Measurements from ENCODE around the gene KRTAP10-10.
"Not testable (repeated sequence)": the region's sequence is repeated elsewhere in the genome, so short reads cannot be mapped to it uniquely, and the experiment has no call there.

Gene KRTAP10-10

GRCh38 chr21:44603109-44603875, 33.9 kb upstream of the KRTAP10-10 start:
- DNase-seq, result no peak

DNA sequence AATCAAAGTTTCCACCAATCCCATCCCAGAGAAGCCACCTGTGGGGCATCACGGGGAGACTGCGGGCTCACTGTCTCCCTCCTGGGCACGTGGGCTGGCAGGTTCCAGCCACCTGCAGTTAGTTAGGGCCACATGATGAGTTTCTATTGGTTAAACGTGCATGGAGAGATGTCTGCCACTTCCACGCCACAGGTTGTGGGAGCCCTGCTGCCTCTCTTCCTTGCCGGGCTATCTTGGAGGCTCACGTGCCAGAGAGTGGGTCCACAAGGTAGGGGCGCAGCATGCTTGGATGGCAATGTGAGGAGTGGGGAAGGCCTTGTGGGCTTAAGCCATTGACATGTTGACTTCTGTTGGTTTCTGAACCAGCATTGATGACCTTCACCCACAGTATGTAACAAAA, 33.2 kb upstream of the KRTAP10-10 start:
- DNase-seq, result no peak

DNA sequence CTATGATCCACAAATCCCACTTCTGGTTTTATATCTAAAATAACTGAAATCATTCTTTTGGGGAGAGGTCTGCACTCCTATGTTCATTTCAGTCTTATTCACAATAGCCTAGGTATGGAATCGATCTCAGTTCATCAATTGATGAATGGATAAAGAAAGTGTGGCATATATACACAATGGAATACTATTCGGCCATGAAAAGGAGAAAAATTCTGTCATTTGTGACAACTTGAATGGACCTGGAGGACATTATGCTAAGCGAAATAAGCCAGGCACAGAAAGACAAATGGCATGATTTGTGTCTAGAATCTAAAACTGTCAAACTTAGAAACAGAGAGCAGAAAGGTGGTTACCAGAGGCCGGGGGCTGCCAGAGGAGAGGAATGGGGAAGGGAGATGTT, 30.7 kb upstream of the KRTAP10-10 start:
- no peak for DNase-seq

DNA sequence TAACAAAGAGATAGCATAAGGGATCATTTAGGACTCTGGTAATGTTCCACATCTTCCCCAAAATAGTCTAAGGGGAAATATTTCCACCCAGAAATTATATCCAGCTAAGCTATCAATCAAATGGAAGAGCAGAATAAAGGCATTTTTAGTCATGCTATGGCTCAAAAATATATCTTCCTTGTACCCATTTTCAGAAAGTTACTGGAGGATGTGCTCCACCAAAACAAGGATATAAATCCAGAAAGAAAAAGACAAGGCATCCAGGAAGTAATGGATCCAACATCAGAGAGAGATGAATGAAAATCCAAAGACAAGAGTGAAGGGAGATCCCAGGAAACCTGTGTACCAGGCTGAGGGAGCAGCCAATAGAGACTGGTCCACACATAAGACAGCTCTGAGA, 28.0 kb upstream of the KRTAP10-10 start:
- no peak for DNase-seq

DNA sequence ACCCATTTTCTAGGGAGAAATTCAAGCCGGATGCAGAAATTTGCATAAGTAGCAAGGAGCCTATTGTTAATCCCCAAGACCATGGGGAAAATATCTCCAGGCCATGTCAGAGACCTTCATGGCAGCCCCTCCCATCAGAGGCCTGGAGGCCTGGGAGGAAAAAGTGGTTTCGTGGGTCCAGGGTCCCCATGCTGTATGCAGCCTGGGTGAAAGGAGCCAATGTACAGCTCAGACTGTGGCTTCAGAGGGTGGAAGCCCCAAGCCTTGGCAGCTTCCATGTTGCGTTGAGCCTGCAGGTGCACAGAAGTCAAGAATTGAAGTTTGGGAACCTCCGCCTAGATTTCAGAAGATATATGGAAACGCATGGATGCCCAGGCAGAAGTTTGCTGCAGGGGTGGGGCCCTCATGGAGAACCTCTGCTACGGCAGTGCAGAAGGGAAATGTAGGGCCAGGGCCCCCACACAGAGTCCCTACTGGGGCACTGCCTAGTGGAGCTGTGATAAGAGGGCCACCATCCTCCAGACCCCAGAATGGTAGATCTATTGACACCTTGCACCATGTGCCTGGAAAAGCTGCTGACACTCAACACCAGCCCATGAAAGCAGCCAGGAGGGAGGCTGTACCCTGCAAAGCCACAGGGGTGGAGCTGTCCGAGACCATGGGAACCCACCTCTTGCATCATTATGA, 26.9 kb upstream of the KRTAP10-10 start:
- not testable (repeated sequence) for DNase-seq

- DNase-seq, result no peak
These were observed 25.6 kb upstream of the KRTAP10-10 start for GRCh38 chr21:44611551-44611950.

- no peak for DNase-seq
These were observed 25.1 kb upstream of the KRTAP10-10 start, which contains the start of gene KRTAP10-8 for GRCh38 chr21:44612029-44612486. KRTAP10-8 (plus strand) TSS chr21:44612079; CDS start chr21:44612101, 22 bp downstream.

- DNase-seq, result no peak
These were observed 24.4 kb upstream of the KRTAP10-10 start for GRCh38 chr21:44612669-44613229.

GRCh38 chr21:44613386-44614155, 23.6 kb upstream of the KRTAP10-10 start:
- no peak for DNase-seq

DNA sequence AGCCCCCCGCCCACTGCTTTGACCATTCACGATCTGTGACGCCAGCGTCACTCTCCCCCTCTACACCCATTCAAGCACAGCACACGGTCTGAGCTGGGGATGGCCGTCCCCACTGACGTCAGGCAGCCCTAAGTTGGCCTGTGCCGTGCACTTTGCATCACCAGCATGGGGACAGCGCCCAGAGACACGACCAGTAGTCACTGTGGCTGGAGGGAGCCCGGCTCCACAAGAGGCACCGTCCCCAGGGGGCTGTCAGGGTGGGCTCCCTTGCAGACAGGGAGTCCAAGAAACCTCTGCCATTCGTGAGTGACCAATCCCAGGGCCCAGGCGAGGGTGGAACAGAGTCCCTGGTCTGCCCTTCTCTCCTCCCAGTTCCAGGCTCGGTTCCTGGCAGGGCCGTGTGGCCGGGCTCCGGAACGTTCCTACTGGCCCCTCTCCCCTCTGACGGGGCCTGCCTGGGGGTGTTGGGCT, 23.0 kb upstream of the KRTAP10-10 start:
- no peak for DNase-seq

DNA sequence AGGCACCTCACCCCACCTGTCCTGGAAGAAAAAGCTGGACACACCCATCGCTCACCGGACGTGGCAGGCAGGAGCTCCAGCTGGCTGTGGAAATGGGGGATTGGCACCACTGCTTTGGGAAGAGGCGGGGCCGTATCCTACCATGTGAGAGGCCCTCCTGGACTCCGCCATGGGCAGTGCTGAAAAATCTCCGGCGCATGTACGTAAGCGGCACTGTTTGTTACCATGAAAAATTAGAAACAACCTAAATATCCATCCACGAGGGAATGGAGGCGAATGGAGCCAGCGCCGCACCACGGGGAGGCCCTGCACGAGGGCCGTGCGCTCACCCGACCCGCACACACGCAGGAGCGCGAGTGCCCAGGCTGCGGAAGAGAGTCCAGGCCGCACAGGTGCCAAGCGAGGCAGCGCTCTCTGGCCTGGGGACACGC, 22.2 kb upstream of the KRTAP10-10 start:
- DNase-seq, result no peak

DNA sequence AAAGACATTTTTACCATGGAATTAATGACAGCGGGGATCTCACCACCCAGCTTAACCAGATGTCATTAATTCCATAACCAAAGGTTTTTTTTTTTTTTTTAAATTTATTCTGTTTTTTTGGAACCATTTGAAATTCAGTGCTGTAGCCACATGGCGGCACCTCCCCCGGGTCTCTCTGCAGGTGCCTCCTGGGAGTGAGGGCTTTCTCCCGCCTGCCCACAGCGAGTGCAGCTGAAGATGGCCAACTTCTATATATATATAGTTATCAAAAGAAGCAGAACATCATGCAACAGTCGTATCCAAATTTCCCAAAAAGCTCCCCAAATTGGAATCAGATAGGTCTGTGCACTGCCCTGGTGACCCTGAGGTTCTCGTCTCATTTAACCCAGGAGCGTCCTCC, 21.7 kb upstream of the KRTAP10-10 start:
- no peak for DNase-seq

GRCh38 chr21:44615911-44616590, 21.1 kb upstream of the KRTAP10-10 start:
- peak; percentile 62 for DNase-seq

DNA sequence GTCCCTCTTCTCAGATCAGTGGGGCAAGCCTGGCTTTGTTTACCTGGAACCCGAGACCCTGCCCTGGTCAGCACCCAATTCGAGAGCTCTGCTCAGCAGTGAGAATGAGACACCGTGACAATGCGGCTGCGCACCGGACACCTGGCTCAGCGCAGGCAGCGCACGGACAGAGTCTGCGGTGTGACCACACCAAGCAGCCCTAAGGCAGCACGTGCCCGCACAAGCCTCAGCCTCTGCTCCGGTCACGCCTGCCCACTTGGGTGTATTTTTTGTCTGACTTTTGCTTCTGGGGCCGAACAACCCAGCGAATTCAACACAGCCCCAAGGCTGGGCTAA, 20.6 kb upstream of the KRTAP10-10 start:
- no peak for DNase-seq

DNA sequence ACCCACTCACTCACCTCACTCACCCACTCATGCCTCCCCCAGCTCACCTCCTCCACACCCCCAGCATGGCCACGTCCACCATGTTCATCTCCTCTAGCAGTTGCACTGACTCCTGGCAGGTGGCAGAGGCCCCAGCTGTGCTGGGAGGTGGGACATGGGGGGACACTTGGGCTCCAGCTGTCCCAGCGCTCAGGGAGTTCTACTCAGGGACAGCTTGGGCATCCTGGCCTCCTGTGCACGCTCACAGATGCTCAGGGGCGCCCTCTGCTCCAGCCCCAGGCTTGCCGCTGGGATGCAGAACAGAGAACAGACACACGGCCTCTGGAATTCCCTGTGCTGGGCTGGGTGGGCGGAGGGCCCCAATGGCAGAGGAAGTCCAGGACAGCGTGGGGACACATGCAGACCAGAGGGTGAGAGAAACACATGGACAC, 20.1 kb upstream of the KRTAP10-10 start:
- DNase-seq, result no peak

DNA sequence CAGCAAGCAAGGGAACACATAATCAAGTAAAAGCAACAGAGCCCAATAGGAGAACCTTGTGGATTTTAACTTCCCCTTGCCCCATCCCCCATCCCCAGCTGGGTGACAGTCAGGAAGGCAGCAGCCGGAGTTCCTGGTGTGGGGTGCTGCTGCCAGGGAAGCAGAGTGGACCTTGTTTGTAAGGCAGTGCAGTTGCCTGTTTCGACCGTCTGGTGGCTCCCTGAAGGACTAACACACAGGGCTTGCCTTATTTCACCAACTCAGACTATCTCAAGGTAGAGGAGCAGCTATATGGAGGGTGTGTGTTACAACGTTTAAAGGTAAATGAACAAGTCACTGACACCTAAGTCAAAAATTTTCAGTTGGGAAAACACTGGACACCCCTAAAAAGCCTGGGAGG, 18.7 kb upstream of the KRTAP10-10 start:
- DNase-seq, result no peak

- no peak for DNase-seq
These were observed 18.2 kb upstream of the KRTAP10-10 start for GRCh38 chr21:44618909-44619308.

DNA sequence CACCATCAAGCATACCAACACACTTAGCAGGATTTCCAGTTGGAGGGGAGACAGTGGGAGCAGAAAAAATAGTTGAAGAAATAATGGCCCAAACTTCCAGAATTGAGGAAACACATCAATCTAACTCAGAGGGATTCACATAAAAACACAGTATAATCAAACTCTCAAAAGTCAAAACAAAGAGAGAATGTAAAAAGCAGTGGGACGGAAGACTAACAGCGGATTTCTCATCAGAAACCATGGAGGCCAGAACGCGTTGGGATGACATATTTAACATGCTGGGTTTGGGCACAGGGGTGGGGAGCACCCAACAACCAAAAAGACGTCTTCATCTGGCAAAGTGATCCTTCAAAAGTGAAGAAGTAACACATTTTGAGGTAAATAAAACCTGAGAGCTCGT, 17.3 kb upstream of the KRTAP10-10 start:
- no peak for DNase-seq

- DNase-seq, result no peak
These were observed 13.6 kb upstream of the KRTAP10-10 start for GRCh38 chr21:44623575-44623974.

- DNase-seq, result no peak
These were observed 11.4 kb upstream of the KRTAP10-10 start for GRCh38 chr21:44625756-44626155.

DNA sequence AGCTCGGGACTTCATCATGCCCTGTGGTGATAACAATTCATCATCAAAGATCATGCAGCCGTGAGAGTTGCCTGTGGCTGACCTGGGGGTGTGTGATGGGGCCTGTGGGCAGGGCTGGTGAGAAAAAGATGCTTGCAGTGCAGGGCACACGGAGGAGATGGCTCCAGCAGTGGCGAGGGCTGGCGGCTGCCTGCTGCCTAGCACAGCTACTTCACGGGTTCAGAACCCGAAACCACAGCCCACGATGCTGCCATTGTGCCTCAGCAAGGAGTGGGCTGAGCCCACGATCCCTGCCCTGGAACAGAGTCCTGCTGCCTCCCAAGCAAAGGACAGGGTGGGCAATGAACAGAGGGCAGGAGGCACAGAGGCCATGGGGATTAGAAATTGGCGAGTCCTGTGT, 10.9 kb upstream of the KRTAP10-10 start:
- no peak for DNase-seq

DNA sequence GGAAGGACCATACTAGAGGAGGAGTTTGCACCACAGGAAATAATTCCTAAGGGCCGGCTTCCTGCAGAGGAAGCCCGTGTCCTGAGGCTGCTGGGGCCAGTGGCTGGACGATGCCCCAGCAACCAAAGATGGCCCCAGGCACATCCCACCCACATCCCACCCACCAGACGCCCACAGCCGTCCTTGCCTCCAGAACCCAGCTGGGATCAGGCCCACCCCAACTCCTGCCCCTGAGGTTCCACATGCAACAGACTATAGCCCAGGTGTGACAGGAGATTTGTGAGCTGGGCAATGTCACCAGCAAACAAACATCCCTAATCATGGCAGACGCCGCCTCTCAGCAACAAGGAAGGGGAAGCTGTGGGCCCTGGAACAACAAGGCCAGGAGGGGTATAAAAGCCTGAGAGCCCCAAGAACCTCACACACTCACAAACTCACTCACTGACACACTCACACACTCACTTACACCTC, 10.4 kb upstream of the KRTAP10-10 start, which contains the start of gene KRTAP10-9:
Gene KRTAP10-9, plus strand, starts transcription at position 421 of the 471 bp plus-strand sequence. CDS start 79 bp downstream, outside the sequence.
- DNase-seq, result no peak
